RWPE1 (cell line): ENCODE results near the gene HOXB8.
A peak's percentile ranks its signal among the peaks of the same experiment; 100 is the strongest.

Experiments
- CTCF ChIA-PET: fragments of 350-600 bp; sonication (Branson Sonifier 250); formaldehyde crosslinking; extraction: SDS; loops from one replicate; lab custom pipeline; 2021; lab: Yijun Ruan, JAX
- POLR2A ChIA-PET: fragments of 400-600 bp; formaldehyde crosslinking; extraction: SDS; loops from one replicate; lab custom pipeline; 2020; ENCODE audit warnings: antibody characterized with exemption; ENCODE audit not compliant: low non-redundant PET; lab: Yijun Ruan, JAX
- DNase-seq: peaks from one replicate; pipeline ENCODE4 v3.0.0; 2012; ENCODE audit warnings: low spot score
- H3K27ac ChIP-seq: fragments of 450-650 bp; 2 replicates; pipeline ENCODE4 v1.5.1; 2017
- TF ChIP-seq, protein P1 (sequence below): fragments of 450-650 bp; conservative IDR thresholded peaks from 2 replicates; pipeline ENCODE4 v1.5.1; 2017; ENCODE audit warnings: low read depth, mild to moderate bottlenecking

HOXB8 gene

DNA sequence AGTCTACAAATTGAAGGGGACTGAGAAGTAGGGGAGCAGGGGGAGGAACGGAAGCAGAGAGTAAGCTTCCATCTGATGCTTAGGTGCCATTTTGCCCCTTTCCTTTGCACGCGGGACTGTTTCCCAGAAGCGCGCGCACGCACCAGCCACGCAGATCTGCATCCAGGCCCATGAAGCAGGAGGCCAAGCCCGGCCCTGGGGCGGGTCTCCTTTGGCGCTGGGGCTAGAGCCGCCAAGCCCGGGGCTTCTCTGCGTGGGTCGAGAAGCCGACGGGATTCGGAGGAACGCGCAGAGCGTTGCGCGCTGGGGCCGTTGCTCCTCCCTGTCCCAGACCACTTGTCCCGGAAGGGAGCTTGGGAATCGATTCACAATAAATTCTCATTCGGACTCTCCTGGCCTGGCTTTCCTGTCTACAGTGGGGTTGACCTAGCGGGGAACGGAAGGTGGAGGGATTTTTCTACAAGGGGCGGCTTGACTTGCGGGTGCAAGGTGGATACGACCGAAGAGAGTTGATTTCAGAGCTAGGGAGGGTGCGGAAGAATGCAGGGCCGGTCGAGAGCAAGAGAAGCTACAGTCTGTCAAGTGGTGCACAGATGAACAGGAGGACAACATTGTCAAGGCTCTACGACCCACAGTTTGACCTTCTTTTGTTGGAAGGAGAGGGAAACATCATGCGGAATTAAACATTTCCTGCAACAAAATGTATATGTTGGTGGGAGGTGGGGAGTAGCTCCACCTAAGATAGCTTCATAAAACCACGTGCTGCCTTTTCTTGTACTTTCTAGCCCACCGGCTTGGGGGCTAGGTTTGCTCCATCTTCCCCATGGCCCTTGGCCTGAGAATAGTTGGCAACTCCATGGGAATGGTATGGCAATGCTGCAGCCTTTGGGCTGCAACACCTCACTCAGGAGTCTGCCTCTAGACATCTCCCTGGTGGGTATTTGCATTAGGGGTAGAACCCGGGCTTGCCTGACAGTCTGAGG is 6.6 kb upstream of the HOXB8 start:
- POLR2A ChIA-PET = interaction anchor here (0.6 kb wide), 1 partner anchor 297 kb away, joined by 3 read pairs; no protein-coding TSS in a partner anchor
- no peak overlapping the region for H3K27ac ChIP-seq
- CTCF ChIA-PET = interaction anchor here (0.6 to 0.7 kb wide), 3 partner anchors 167 to 953 kb away, joined by 3 to 5 read pairs (median 3); no protein-coding TSS in a partner anchor
- no peak for DNase-seq
- TF ChIP-seq, protein P1, sequence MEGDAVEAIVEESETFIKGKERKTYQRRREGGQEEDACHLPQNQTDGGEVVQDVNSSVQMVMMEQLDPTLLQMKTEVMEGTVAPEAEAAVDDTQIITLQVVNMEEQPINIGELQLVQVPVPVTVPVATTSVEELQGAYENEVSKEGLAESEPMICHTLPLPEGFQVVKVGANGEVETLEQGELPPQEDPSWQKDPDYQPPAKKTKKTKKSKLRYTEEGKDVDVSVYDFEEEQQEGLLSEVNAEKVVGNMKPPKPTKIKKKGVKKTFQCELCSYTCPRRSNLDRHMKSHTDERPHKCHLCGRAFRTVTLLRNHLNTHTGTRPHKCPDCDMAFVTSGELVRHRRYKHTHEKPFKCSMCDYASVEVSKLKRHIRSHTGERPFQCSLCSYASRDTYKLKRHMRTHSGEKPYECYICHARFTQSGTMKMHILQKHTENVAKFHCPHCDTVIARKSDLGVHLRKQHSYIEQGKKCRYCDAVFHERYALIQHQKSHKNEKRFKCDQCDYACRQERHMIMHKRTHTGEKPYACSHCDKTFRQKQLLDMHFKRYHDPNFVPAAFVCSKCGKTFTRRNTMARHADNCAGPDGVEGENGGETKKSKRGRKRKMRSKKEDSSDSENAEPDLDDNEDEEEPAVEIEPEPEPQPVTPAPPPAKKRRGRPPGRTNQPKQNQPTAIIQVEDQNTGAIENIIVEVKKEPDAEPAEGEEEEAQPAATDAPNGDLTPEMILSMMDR = no peak

DNA sequence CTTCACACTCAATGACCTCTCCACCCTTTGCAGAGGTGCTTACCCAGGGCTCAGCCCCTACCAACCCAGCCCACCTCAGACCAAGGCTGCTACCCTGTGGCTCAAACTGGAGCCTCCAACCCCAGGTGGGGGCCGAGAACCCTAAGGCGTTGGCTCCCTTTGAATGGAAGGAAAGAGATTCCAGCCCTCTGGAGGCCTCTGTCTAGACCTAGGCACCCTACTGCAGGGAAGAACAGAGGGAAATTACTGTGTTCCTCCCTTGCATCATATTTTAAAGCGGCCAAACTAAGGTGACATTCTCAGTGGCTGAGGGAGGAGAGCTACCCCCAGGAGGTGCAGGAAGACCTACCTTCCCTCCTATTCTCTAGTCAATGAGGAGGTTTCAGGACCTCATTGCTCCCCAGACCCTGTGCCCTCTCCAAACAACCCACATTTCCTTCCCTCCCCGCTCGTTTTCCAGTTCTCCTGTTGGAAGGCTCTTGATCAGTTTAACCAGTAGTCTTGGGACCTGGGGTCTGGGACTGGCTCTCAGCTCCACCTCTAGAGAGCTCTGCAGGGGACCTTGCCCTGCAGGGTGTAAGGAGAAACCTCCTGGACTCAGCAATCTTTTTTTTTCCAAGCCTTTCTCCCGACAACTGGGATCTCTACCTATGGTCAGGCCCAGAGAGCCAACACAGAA is 5.5 kb upstream of the HOXB8 start:
- TF ChIP-seq, protein P1 = no peak
- no peak overlapping the region for H3K27ac ChIP-seq
- CTCF ChIA-PET = interaction anchor here (0.6 to 1.0 kb wide), 2 partner anchors 357 to 699 kb away, joined by 3 to 5 read pairs; no protein-coding TSS in a partner anchor
- POLR2A ChIA-PET = no interaction called here
- DNase-seq = no peak

DNA sequence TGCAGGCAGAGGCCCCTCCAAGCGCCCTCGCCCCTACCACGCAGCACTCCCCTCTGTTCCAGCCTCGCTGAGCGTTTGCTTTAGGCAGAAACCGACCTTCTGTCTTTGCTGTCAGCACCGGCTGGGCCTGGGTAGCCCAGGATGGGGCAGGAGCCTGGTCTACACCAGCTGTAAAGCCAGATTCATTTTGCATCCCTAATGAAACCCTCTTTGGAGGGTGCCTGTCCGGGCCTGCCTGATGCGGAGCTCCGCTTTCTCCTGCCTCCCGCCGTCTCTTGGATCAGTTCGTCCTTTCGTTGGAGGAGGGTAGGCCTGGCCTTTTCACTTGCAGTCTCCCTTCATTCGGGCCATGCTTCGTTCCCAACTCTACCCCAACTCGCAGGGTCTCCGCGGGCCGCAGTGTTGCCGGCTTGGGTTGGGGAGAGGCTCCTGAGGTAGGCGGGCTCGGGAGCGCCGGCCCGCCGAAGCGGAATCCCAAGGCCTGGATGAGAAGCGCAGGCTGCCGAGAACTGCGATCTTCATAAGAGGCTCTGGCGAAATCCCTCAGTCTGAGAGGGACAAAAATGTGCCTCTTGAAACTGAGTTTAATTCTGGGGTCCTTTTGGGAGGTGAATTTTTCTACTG is 4.8 kb upstream of the HOXB8 start:
- no peak for DNase-seq

DNA sequence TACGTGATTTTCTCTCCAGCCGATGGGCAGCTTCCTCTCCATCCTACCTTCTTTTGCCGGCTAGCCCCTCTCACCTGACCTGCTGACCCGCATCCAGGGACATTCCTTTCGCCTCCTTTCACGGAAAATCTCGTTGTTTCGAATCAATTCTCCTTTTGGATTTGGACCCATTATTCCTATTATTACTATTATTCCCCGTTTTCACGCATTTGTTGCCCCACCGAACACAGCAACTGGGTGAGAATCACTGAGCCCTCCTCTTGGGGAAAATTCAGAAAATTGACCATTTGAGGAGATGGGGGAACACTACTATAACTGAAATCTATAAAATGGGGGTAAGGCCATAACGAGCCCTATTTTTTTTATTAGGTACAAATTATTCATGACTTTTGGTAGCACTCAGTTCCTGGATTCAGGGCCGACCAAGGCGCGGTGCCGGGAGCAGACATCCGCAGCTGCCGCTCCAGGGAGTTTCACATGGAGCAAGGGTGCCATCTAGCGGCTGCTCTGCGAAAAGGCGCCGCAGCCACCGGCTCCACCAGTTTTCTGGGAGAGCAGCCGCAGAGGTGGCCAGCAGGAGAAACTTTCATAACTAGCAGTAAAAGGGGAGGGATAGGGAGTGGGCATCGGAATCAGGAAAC is 3.3 kb upstream of the HOXB8 start:
- TF ChIP-seq, protein P1 = peak; percentile 98

More for the DNA sequence above, 4.8 kb upstream of the HOXB8 start:
- POLR2A ChIA-PET = no interaction called here
- TF ChIP-seq, protein P1 = no peak
- CTCF ChIA-PET = interaction anchor here (0.6 to 1.8 kb wide), 4 partner anchors 10 to 609 kb away, joined by 3 to 15 read pairs (median 3); no protein-coding TSS in a partner anchor
- H3K27ac ChIP-seq = no peak overlapping the region

DNA sequence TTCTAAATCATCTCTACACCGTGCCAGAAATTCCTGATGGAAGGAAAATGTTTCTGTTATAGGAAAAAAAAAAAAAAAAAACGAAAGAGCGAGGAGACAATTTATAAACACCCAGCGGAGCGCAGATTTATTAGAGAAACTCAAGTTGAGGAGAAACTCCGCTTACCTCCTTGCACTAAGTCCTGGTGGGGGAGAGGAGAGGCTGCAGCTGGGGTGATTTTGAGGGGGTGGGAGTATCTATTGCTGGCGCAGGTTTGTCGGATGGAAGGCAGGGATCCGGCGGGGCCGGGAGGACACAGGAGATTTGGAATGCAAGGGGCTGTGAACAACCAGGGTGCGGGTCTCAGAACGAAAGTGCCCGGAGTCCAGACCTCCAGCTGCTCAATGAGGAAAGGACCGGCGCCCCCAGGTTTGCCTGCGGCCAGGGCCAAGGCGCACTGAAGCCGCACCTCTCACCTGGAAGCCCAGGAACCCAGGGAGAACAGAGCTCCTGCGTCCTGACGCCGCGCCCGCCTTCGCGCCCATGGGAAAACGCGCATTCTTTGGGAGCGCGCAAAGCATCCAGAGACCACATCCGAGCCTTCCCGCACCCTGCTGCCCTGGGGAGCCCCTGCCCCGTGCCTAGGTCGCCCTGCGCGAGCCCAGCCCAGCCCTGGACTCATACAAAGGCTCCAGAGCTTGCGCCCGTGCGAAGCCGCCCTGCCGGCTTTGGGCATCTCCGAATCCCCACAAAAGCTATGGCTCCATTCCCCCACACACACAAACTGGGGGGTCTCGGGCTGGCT is 2.6 kb upstream of the HOXB8 start:
- POLR2A ChIA-PET = no interaction called here
- H3K27ac ChIP-seq = no peak overlapping the region
- no peak for DNase-seq
- TF ChIP-seq, protein P1 = no peak
- CTCF ChIA-PET = interaction anchor here (0.5 to 1.8 kb wide), 23 partner anchors 8 to 592 kb away, joined by 3 to 15 read pairs (median 3); no protein-coding TSS in a partner anchor

More for the DNA sequence above, 3.3 kb upstream of the HOXB8 start:
- DNase-seq = peak; percentile 91
- ChIA-PET POLR2A (no interaction called here), CTCF (interaction anchor here (0.5 to 1.8 kb wide), 26 partner anchors 9 to 593 kb away, joined by 3 to 15 read pairs (median 3); no protein-coding TSS in a partner anchor)
- no peak overlapping the region for H3K27ac ChIP-seq
